NCI-H226 (cell line): ENCODE results near the gene LCN12.
A peak's percentile ranks its signal among the peaks of the same experiment; 100 is the strongest.

Source experiments
- DNase-seq: peaks from one replicate; pipeline ENCODE4 v3.0.0-alpha.2; 2015

LCN12 gene

GRCh38 chr9:136927343-136928271 is 24.5 kb upstream of the LCN12 start:
- DNase-seq, result no peak

- no peak for DNase-seq
Observed at GRCh38 chr9:136928591-136928990, 23.5 kb upstream of the LCN12 start.

- no peak for DNase-seq
Observed at GRCh38 chr9:136930014-136930413, 22.1 kb upstream of the LCN12 start.

- no peak for DNase-seq
Observed at GRCh38 chr9:136931611-136932130, 20.4 kb upstream of the LCN12 start.

- no peak for DNase-seq
Observed at GRCh38 chr9:136934277-136934676, 17.8 kb upstream of the LCN12 start.

- no peak for DNase-seq
Observed at GRCh38 chr9:136935651-136936050, 16.4 kb upstream of the LCN12 start.

GRCh38 chr9:136936645-136937170 is 15.4 kb upstream of the LCN12 start:
- no peak for DNase-seq

GRCh38 chr9:136937186-136938001 is 14.7 kb upstream of the LCN12 start:
- DNase-seq, result no peak

GRCh38 chr9:136939431-136939995 is 12.6 kb upstream of the LCN12 start:
- no peak for DNase-seq

GRCh38 chr9:136939996-136940525 is 12.0 kb upstream of the LCN12 start:
- no peak for DNase-seq

- no peak for DNase-seq
Observed at GRCh38 chr9:136940526-136941230, 11.4 kb upstream of the LCN12 start.

- no peak for DNase-seq
Observed at GRCh38 chr9:136941231-136942111, 10.6 kb upstream of the LCN12 start.

GRCh38 chr9:136942112-136942880 is 9.8 kb upstream of the LCN12 start:
- no peak for DNase-seq

- DNase-seq, result no peak
Observed at GRCh38 chr9:136942881-136943230, 9.2 kb upstream of the LCN12 start.

GRCh38 chr9:136943291-136944211 is 8.5 kb upstream of the LCN12 start:
- DNase-seq, result no peak

GRCh38 chr9:136944212-136944518 is 7.9 kb upstream of the LCN12 start:
- peak; percentile 20 for DNase-seq

- peak; percentile 86 for DNase-seq
Observed at GRCh38 chr9:136944519-136945332, 7.3 kb upstream of the LCN12 start, which contains the start of the genes C8G and FBXW5. C8G (plus strand) TSS chr9:136945243; CDS start chr9:136945321, 78 bp downstream. FBXW5 (minus strand) TSS chr9:136944738; CDS start chr9:136944083, 655 bp downstream.
